GM18499 (cell line): ENCODE measurements around the gene SF3B6.
A peak's percentile ranks its signal among the peaks of the same experiment; 100 is the strongest.
"Not testable (repeated sequence)": the region's sequence is repeated elsewhere in the genome, so short reads cannot be mapped to it uniquely, and the experiment has no call there.

ENCODE experiments used
- ATAC-seq: cut with Tn5 transposase; IDR thresholded peaks from one replicate; pipeline ENCODE4 v1.9.1; 2021; ENCODE audit warnings: moderate number of reproducible peaks; ENCODE audit not compliant: insufficient read depth, unreplicated experiment

The SF3B6 gene

GRCh38 chr2:24075915-24076848 lies at the start of gene SF3B6:
TSS of gene SF3B6 (minus strand) at chr2:24076326. CDS start at chr2:24076229, 97 bp downstream.
- ATAC-seq, result peak; percentile 92

GRCh38 chr2:24123922-24124580 lies 47.9 kb upstream of the SF3B6 start:
- no peak for ATAC-seq

- ATAC-seq, result peak; percentile 62
Observed at GRCh38 chr2:24123195-24123921, 47.2 kb upstream of the SF3B6 start, which contains the start of the genes FAM228B and PFN4. TSS of gene FAM228B (plus strand) at chr2:24123469. CDS start at chr2:24124362, 893 bp downstream. TSS of gene PFN4 (minus strand) at chr2:24123334. CDS start at chr2:24122535, 799 bp downstream.

- ATAC-seq, result no peak
Observed at GRCh38 chr2:24122366-24123194, 46.5 kb upstream of the SF3B6 start.

GRCh38 chr2:24121469-24121868 lies 45.3 kb upstream of the SF3B6 start:
- ATAC-seq, result no peak

GRCh38 chr2:24121066-24121465 lies 44.9 kb upstream of the SF3B6 start:
- ATAC-seq, result no peak

GRCh38 chr2:24117902-24118301 lies 41.8 kb upstream of the SF3B6 start:
- no peak for ATAC-seq

- ATAC-seq, result no peak
Observed at GRCh38 chr2:24115057-24115456, 38.9 kb upstream of the SF3B6 start.

- ATAC-seq, result no peak
Observed at GRCh38 chr2:24111407-24111901, 35.3 kb upstream of the SF3B6 start.

- ATAC-seq, result no peak
Observed at GRCh38 chr2:24110660-24111303, 34.7 kb upstream of the SF3B6 start.

- ATAC-seq, result not testable (repeated sequence)
Observed at GRCh38 chr2:24109431-24109830, 33.3 kb upstream of the SF3B6 start.

GRCh38 chr2:24107336-24107735 lies 31.2 kb upstream of the SF3B6 start:
- ATAC-seq, result no peak

- ATAC-seq, result no peak
Observed at GRCh38 chr2:24106786-24107185, 30.7 kb upstream of the SF3B6 start.

GRCh38 chr2:24105816-24106215 lies 29.7 kb upstream of the SF3B6 start:
- ATAC-seq, result no peak

- no peak for ATAC-seq
Observed at GRCh38 chr2:24104906-24105305, 28.8 kb upstream of the SF3B6 start.

- ATAC-seq, result no peak
Observed at GRCh38 chr2:24104110-24104650, 28.1 kb upstream of the SF3B6 start.

- no peak for ATAC-seq
Observed at GRCh38 chr2:24102677-24103076, 26.6 kb upstream of the SF3B6 start.

- ATAC-seq, result no peak
Observed at GRCh38 chr2:24101992-24102391, 25.9 kb upstream of the SF3B6 start.

GRCh38 chr2:24100732-24101131 lies 24.6 kb upstream of the SF3B6 start:
- not testable (repeated sequence) for ATAC-seq
